Fibroblast of villous mesenchyme (primary cell): Measurements from ENCODE around the gene GGA1. TPM values are rescaled to one million over a fixed set of nuclear protein-coding genes. Genes with fewer than 3 reads are reported as not detected.
"Not testable (repeated sequence)": the region's sequence is repeated elsewhere in the genome, so short reads cannot be mapped to it uniquely, and the experiment has no call there.

Experiments
- DNase-seq: peaks from one replicate; pipeline ENCODE4 v3.0.0-alpha.2; 2010; ENCODE audit warnings: low read depth
- H3K4me3 ChIP-seq: 2 replicates; pipeline ENCODE4 v1.5.1; 2011; ENCODE audit warnings: low read depth, mild to moderate bottlenecking, low read length
- CTCF ChIP-seq: IDR thresholded peaks from 2 replicates; pipeline ENCODE4 v1.5.1; 2012; ENCODE audit warnings: low read depth, mild to moderate bottlenecking, low read length; ENCODE audit not compliant: insufficient read depth
- total RNA-seq: library from RNA; depleted of rRNA; stranded (reverse); fragments of >200 nt; gene quantifications from 2 replicates; pipeline ENCODE4 v1.2.3, GENCODE V29; 2012

The GGA1 gene
- total RNA-seq, 1 donor: 33.2 TPM

GRCh38 chr22:37604875-37605274 lies 3.8 kb upstream of the GGA1 start:
- H3K4me3 ChIP-seq: no peak overlapping the region
- no peak for DNase-seq

GRCh38 chr22:37607010-37607934 lies 1.4 kb upstream of the GGA1 start:
- peak; percentile 98 for TF ChIP-seq CTCF
- H3K4me3 ChIP-seq: peak overlapping the region; percentile 12
- peak; percentile 63 for DNase-seq

More at GRCh38 chr22:37604875-37605274, 3.8 kb upstream of the GGA1 start:
- TF ChIP-seq CTCF: no peak

GRCh38 chr22:37607935-37608476 lies 628 bp upstream of the GGA1 start:
- H3K4me3 ChIP-seq: peak overlapping the region; percentile 82
- TF ChIP-seq CTCF: no peak
- DNase-seq: no peak

- no peak for TF ChIP-seq CTCF
- H3K4me3 ChIP-seq: peak overlapping the region; percentile 82
- peak; percentile 22 for DNase-seq
Observed at GRCh38 chr22:37609240-37610152, 862 bp downstream of the GGA1 start.

GRCh38 chr22:37610153-37610475 lies 1.5 kb downstream of the GGA1 start:
- peak overlapping the region; percentile 82 for H3K4me3 ChIP-seq
- DNase-seq: not testable (repeated sequence)

GRCh38 chr22:37610480-37611129 lies 2.0 kb downstream of the GGA1 start:
- no peak for DNase-seq
- H3K4me3 ChIP-seq: no peak overlapping the region
- no peak for TF ChIP-seq CTCF
